ENCODE measurements around the gene TCF4. TPM values are rescaled to one million over a fixed set of nuclear protein-coding genes. Genes with fewer than 3 reads are reported as not detected.

Gene TCF4
- polyA plus RNA-seq, 1 donor = 77.2 TPM

DNA sequence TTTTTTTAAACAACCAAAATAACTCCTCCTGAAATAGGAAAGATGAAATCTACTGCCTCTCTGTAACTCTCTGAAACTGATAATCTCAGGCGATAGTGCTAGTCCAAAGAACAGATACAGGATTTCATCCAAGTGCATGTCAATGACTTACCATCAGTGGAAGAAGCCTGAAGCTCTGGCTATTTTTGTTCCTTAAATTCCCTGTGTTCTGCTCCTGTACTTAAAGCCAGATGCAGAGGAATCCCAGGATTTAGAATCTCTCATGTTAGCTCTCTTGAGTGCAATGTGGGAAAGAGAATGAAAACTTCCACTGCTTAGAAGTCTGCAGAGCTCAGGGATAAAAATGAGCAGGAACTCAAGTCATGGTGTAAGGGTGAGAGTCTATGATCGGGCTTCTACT, 291.9 kb downstream of the TCF4 start:
- DNase-seq = no peak

DNA sequence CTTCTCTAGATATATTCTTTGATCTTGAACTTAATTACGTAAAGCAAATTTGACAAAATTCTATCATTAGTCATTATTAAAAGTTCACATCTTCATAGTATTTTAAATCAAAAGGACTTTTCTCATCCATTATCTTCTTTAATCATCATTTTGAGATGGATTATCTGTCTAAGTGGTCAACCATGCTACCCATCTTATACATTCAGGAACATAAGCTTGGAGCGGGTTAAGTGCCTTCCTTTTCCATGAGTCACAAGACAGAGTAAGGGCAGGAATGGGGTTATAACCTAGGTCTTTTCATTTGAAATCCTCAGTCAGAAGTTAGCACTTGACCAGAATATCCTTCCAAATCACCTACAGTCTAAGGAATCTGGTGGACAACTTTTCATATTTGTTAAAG, 297.1 kb downstream of the TCF4 start:
- no peak for DNase-seq

DNA sequence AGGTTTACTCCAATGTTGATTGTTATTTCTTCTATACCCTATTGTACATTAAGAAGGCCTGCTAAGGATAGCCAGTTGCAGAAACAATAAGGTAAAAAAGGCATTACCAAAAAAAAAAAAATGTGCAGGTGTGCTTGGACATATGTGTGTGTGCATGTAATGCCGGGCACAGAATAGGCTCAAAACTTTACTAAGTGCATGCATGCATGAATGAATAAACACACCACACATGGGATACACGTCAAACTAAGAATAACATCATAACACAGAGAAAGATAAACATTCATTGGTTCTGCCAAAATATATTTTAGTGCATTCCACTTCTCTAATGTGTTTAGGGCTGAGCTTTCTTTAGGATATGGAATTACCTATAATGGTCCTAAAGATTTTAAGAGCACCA, 298.2 kb downstream of the TCF4 start:
- DNase-seq = no peak

DNA sequence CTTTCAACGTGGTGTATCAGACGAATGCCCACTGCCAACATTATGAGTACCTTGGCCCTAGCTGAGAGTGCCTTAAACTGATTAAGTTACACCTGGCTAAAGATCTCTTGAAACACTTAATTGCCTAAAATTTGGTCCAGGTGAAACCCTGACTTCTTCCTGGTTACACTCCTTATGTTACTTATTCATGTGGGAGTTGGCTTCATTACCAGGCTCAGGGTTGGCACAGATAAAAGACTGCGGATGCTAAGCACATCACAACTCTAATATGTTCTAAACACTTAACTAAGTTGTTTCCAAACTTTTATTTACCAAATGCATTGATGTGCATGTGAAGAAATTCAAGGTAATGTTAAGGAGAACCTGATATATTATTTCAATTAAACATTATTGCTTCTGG, 298.9 kb downstream of the TCF4 start:
- DNase-seq = no peak

DNA sequence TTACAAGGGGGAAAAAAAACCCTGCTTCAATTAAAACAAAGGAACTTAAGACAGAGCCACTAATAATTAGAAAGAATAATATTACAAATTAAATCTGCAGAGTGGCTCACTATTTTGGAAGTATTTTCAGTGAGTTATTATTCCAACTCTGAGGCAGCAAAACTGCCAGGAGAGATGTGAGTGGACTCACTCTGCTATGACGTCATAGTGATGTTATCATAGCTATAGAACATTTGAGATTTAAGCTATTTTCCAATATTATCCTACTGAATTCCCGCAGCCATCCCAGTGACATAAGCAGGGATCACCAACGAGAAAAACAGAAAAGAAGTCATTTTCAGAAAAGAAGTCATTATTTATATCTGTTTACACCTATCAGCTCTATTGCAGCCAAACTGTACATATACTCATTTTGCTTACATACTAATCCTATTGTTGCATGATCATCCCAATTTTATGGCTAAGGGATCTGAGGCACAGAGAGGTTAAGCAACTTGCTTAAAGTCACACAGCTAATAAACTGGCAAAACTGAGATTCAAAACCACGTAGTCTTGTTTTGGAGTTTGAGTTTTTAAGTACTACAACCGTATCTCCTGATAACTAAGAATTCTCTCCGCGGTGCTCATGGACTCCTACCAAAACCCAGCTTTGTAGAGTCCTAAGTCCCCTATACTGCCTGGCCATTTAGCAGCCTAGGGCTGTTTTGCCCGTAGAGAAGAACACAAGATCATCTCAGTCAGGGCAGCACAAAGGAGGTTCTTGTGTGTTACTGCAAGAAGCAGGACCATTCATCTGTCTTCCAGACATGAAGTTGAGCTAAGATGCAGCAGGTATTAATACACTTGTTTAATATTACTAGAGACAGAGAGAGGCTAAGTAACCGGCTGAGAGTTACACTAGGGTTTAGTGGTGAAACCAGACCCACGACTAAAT, 299.8 kb downstream of the TCF4 start:
- no peak for DNase-seq

DNA sequence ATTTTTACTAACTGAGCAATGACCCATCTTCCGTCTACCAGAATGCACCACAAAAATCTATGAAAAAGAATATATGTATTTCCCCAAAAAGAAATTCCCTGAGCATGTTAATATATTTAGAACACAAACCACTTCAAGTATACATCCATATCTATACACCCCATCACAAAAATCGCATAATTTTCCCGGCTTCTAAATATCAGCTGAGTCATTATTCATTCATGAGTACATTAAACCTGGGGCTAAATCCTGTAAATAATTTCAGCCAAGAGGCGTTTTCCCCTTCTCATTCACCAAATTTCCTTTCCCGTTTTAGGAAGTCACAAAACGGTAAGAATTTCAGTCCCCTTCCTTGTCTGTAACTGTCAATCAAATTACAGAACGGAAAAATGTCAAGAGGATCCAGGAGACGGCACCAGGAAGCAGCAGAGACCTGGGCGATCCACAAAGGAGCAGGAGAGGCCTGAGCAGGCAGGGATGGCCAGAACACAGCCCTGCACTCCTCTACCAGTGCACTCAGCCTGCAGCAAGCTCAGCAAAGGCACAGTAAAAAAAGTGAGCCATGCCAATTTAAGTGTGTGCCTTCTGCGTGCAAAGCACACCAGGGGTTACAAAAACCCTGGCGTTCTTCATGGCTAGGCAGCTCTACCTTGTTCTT, 300.7 kb downstream of the TCF4 start:
- no peak for DNase-seq

DNA sequence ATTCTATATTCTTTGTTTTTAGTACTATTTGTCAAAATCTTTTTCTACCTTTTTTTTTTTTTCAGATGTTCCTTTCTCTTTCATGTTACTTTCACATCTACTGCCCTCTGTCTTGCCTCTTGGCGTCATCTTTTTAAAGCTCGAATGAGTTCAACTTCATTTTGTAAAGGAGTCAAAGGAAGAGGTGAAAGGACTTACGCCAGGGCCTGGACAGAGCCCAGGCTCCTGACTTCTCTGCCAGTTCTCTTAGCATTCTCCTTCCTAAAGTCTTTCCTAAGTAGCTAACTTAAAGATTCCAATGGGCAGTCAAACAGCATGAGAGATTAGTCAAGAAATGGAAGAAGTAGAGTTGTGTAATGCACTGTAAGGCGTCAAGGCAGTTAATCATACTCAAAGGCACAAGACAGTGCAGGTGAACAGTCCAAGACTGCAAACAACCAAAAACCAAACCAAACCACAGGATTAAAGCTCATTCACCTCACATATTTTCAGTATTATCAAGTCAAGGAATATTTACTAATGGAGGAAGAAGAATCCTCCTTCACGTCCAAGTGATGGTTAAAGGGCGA, 301.7 kb downstream of the TCF4 start:
- DNase-seq = no peak

DNA sequence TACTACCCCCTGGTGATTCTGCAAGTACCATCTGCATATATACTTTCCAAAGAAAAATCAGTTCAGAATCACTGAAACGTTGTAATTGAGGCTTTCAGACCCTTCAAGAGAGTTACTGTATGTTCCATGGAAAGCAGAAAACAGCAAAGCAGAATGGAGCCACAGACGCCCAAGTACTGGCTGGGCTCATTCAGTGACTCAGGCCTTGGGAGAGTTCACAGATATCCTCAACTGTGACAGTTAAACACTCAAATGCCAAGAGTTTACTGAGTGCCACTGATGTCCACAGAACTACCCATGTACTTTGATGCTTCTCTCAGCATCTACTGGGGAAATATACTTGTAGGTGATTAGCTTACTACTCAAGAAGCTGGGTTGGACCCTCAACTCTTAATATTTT, 303.4 kb downstream of the TCF4 start:
- no peak for DNase-seq

DNA sequence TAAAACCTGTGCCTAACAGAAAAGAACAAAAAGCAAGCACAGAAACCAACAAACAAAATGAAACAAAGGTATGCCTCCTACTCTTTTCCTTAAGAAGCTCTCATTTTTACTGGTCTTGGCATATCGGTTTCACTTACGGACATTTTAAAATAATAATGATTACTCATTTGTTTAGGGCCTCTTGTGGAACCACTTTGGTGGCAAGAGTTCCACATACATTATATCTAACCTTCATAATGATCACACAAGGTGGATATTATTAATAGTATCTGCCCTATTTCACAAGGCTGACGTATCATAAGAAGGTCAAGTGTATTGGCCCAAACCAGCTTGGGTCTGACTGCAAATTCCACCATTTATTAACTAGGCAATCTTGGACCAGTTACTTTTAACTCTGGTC, 304.7 kb downstream of the TCF4 start:
- DNase-seq = no peak

DNA sequence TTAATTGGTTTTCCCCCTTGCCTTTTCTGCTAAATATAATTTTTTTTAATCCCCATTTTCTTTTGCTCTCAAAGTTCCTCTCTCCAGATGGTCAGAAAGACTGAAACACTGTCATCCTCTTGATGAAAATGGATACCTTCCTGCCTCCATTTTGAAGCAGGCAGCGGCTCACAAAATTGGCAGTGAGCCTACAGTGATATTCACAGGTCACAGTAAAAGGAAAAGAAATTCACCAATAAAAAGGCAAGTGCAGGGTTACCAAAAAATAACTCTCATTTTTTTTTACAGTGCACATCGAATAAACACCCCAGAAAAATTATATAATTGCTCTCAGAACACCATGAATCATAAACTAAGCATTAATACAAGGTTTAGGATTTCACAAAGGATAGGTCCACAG, 307.5 kb downstream of the TCF4 start:
- DNase-seq = no peak

DNA sequence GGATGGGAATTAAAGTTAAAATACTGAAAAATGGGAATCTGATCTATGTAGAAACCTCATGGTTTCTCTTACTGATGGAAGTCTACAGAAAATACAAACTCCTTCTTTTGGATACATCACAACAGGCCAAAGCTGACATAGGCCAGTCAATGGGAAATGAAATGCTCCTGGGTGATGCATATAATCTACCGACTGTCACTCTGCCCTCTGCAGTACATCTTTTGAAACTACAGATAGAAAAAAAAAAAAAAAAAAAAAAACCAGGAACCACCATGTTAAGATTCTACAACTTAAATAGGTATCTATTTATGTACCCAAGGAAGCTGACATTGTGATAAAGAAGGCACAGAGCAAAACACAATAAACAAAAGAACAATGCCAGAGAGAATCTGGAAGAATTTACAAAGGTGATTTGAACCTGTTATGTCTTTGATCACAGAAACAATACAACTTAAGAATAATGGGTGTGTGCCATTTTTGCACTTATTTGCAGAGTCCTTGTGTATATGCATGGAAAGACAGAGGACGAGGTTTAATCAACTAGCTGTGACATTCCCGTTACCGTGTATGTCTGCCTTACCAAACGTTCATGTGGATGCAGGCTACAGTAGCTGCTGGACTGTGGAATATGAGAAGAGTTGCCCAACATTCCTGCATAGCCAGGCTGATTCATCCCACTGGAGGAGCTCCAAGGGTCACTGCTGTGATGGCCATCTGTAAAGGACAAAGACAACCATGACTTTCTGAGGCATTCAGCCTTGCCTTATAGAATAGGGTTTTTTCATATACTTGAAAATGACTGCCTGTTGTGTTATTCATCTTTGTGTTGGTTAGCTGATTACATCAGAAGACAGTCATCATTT, 312.7 kb downstream of the TCF4 start:
- DNase-seq = no peak

DNA sequence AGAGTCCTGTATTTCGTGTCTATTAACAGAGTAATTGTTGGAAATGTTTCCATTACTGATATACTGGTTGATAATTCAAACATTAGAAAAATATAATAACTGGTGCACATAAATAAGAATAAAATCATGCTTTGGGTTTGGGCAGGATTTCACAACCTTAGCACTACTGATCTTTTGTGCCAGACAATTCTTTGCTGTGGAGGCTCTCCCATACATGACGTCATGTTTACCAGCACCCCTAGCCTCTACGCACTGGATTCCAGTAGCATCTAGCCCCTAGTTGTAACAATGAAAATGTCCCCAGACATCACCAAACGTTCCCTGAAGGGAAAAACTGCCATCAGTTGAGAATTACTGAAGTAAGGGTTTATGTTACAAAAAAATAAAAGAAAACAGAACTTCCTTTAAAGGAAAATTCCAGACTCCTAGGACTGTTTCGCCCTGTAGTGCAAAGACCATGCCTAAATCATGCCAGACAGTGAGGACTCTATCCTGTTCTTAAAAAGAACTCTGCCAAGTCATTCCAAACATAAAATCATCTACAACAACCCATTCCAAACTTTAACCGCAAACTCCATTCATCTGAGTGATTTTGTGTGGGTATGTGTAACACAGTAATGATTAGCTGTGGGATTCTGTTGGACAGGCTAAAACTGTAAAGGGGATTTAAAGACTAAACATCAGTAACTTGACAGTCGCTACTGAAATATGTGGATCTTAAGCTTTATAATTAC, 315.3 kb downstream of the TCF4 start:
- DNase-seq = no peak

DNA sequence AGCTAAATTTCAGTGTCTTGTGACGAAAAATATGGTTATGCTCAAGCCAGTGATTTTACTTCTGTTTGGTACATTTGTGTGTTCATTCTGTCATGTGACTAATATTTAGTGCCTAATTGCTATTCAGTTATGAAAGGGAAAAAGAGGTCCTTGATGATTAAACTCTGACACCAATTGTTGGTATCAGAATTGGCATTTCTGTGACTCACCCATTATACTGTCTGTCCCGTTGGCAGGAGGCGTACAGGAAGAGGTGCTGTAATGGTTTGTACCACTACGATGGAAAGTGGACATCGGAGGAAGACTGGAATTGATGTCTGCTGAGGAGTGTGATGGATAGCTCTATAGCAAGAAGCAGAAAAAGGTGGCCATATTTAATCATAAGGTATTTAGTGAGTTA, 318.4 kb downstream of the TCF4 start:
- no peak for DNase-seq

DNA sequence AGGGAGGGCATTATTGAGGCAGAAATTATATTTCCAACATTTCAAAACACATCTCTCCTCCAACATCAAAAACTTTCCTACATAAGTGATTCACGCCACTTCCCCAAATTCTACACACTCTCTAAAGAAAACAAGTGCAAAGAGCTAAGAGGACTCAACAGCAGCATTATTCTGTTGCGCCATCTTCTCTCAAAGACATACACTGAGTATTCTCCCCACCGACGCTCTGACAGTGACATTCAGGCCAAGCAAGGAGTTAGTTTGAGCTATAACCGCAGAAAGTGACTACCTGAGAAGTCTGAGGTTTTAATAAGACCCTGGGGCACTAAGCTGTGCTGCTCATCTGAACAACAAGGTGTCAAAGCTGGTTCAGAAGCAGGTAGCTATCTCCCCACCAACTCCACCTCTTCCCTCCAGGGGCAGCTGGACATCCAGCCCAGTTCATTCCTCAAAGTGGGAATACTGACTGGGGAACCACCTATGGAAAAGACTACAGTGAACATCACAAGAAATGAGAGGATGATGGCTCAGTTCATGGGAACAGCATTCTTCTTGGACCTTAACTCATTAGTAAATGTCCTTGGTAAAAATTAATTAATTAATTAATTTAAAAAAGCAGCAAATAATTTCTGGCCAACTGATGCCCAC, 319.2 kb downstream of the TCF4 start:
- DNase-seq = no peak

DNA sequence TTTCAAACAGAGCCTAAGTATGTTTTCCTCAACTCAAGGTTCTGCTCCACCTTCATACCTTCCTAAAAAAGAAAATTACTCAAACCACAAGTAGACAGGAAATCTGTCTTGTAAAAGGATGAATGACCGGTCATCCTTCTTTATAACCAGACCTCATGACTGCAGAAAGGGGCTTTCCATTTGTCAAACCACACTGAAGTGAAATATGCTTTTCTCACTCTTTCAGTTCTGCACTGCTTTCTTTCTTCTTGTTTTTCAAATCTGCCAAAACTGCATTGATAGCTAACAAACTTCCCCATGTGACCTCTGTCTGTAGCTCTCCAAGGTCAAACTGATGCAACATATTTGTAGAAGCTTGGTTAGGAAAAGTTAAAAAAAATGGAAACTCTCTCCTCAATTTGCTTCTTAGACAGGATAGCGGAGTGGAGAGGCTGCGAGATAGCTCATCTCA, 319.8 kb downstream of the TCF4 start:
- no peak for DNase-seq

DNA sequence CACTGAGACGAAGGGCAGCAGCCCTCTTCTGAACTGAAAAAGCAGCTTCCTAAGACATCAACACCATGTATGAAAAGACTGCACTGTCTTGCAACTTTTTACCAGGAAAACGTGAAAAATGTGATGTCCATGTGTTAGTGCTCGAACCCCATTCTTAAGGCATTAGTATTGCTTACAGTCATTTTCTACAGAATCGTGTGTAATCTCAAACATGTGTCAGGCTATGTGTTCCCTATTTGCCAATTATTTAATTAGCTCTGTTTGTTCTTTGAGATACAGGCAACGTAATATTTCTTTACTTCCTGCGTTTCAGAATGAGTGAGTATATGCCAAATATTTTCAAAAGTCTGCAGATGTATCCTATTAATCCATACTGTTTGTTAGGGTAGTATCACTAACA, 321.0 kb downstream of the TCF4 start:
- no peak for DNase-seq

DNA sequence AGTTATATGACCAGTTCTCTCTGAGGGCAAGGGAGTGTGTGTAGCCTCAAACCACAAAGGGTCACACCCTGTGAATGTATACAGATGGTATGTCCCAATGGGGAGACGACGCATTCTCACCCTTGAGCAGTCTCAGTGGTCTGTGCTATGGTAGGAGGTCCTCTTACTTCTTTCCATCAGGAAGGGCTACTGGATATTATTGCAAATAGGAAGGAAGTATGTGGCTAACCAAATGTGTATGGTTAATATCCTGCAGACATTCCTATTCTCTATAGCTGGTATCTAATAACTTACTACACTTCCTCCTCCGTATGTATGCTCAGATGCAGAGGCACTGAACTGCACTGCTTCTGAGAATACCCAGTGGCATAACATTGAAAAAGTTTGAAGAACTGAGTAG, 322.0 kb downstream of the TCF4 start:
- no peak for DNase-seq

DNA sequence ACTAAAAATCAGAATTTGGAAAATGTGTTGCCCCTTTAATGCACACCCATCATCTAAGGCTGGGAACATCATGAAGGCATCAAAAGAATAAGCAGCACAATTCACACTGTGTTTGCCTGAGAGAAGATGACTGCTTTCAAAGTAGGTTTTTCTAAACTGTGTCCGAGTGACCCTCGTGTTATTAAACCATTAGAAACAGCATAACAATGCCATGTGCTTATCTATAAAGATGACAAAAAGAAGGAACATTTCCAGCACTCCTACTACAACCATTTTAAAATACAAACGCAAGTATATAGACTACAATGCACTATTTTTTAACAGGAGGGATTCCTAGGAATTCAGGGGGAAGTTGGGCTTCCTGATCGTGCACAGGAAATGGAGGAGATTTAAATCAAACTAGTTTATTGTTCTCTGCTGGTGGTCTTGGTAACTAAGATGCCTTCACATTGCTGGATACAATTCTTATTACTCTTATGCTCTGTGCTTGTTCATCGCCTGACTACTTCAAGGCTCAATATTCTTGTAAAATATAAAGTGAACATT, 322.8 kb downstream of the TCF4 start:
- DNase-seq = no peak

DNA sequence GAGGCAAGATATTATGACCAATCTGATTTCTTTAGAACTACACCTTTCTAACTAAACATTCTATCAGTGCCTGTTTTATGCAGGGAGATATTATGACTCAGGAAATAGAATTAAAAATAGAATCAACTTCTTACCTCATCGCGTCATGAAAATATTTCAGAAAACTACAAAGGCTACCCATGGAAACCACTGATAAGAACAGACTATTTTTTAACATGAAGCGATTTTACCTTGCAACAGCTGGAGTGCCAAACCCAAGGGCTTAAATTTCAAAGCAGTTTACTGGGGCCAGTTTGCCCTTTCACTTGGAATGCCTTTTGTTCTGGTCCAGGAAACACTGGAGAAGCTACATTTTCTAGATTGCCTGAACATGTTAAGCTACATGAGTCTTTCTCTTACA, 323.9 kb downstream of the TCF4 start:
- DNase-seq = no peak

DNA sequence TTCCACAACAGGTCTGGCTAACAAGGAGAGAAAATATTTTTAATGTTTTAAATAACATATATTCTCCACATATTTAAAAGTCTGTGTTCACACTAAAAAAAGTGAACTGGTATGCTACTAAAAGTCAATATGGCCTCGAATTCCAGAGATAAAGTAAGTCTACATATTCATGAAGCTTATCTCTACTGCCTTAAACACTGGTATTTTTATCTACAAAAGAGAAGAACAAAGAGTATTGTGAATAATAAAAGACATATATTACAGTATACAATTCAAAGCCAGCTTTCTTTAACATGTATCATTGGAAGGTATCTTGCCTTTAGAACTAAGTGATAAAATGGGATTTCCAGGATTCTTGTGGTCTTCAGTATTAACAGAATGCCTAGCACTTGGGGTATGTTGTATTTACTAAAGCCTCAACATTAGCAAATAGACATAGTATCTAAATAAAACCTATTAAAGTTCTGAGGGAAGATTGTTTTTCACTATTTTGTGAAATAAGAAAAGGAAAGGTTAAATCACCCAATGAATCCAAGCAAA, 325.9 kb downstream of the TCF4 start:
- DNase-seq = no peak

Measured in left kidney (tissue), 2 donors.